ENCODE results near the gene PITX2.

PITX2 gene

DNA sequence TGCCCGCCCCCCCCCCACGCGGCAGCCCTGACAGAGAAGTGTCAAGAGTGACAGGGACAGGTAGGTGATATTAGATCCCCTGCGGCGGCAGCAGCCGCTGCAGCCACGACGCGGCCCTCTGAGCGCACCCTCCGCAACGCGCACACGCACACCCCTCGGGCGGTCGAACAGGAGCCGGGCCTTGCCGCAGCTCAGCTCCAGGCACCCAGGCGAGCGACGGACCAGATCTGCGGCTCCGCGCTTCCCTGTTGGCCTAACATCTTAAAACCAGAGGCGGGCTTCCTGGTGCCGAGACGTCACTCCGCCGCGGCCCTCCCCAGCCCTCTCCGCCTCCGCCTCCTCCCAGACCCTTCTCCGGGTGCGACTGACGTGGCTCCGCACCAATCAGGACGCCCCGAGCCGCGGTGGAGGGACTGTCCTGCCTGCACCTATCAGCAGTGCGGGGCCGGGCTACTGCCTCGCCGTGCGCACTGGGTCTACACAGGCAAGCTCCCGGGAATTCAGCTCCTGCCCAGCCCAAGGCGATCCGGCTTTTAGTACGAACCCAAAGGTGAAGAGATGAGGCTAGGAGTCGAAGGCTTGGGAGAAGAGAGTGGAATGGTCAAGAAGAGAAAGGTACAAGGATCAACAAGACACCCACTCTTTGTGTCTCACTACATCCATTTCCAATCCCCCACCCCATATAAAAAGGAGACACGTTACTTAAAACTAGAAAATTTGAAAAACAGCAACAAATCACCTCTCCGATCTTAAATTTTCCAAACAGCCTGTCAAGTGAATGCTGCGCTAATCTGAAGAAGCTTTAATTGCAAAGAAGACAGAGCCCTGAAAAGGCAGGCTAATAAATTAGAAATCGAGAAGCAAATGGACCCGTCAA, at the start of gene PITX2:
Gene PITX2, minus strand, starts transcription at position 237 of the 877 bp plus-strand sequence. CDS start 617 bp downstream, outside the sequence.
- in situ Hi-C loops (cut with HindIII; ENCODE audit: low sequenced_read_pairs), result no loop called here

DNA sequence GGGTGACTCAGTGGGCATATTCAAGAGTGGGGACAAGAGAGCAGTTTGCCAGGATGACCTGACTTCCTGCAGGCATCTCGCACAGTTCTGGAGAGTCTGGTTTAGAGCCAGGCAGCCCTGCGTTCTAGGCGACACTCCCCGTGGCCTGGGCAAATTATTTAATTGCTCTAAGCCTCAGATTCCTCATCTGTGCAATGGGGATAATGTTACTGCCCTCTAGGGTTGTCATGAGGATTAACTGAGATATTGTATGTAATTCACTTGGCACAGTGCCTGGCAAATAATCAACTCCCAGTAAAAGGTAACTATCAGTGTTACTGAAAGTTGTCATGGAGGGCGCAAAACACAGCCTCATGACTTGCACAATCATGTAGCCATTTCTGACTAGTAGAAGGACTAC, 48.8 kb upstream of the PITX2 start:
- in situ Hi-C loops (cut with HindIII; ENCODE audit: low sequenced_read_pairs), result no loop called here

DNA sequence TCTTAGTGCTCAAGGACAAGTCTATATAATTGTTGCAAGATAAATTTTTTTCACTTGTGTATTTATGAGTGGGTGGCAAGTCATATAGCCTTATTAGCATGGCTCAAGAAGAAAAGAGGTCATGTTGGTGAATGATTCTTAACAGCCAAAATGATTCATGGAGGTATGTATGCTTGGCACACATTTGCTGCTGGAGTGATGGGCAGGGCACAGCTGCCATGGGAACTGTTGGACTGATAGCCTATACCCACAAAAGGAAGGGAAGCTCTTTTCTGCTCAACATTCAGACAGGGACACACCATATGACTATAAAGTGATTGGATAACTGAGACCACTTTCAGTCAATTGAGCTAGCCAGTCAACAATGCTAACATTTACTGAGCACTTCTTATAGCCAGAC, 46.8 kb upstream of the PITX2 start:
- in situ Hi-C loops (cut with HindIII; ENCODE audit: low sequenced_read_pairs), result no loop called here

DNA sequence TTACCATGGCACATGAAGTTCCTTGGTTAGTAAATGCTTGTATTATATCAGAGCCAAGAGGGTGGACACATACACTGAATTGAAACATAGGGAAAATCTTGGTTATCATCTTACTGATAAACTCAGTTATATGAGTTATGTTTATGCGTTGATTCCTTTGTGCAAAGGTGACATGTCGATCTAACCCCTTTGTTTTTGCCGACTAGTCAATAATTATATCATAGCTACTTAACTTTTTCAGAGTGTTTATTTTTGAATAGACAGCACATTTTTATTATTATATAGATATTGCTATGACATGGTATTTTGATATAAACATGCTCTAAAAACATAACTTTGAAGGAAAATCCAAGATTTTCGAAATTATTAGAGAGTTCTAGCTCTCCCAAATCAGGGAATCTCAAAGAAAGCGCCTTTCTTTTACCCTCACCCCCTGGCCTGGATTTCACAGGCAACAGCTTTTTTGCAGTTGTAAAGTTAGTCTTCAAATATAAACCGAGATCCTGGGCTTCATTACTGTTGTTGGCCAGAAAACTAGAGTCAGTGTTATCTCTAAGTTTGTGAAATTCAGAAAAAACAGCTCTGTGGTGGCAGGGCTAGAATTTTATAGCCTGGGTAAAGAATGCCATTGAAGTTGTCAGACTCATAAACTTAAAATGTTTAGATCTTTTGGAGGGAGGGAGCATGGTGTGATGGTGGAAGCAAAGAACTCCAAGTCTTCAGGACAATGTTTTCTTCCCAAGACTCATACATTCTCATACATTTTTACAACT, 45.8 kb upstream of the PITX2 start:
- in situ Hi-C loops (cut with HindIII; ENCODE audit: low sequenced_read_pairs), result no loop called here

DNA sequence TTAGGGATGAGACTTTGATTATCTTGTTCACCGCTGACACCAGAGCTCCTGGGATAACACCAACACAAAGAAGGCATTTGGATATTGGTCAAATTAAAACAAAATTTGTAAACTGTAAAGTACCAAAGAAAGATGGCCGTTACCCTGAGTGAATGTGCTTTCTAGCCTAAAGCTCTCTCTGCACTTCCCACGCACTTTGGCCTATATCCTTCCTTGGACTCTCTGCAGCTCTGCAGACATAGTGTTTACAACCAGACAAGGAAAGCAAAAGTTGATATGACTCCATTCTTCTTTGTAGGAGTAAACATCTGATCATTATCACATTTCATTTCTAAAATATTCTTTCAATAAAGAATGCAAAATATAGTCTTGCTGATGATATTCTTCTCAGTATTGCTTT, 44.8 kb upstream of the PITX2 start:
- in situ Hi-C loops (cut with HindIII; ENCODE audit: low sequenced_read_pairs), result no loop called here

DNA sequence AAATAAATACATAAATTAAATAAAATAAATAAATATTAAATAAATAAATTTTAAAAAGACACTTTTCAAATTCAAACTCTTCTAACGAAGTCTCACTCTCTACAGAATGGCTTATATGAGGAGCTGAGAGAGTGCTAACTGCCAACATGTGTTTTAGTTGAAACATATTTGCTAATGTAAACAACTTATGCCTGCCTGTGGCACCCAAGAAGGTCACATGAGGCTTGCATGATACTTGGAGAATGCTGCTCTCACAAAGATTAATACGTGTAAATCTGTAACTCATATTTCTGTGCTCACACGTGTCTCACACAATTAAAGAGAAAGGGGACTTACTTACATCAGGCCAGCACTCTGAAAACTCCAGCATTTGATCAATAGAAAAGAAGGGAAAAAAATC, 43.2 kb upstream of the PITX2 start:
- in situ Hi-C loops (cut with HindIII; ENCODE audit: low sequenced_read_pairs), result no loop called here

DNA sequence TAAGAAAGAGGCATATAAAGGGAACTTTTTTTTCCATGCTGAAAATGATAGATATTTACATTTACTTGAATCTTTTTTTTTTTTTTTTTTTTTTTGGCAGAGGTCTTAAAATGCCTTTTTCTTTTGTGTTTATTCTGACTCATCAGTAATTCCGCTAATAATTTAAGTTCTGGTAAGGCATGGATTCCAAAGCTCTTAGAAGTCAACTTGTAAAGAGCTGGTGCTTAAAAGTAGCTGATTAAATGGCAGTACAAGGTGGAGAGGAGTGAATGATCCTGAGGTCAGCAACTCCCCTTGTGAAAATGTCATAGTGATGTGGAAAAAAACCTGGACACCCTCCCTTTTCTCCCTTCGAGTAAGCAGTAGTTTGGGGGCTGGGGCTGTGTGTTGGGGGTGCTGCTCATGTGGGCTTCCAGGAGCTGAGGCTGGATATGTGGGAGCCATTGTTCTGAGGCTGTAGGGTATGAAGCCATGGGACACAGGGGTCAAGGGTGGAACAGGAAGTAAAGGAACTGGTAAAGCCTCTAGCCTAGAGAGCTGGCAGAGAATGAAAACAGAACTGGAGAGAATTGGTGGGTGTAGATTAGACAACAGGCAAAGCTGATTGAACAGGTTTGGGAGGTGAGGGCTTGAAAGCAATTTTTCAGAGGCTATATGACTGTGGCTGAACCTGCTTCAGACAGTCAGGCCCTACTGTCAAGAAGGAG, 41.0 kb upstream of the PITX2 start:
- in situ Hi-C loops (cut with HindIII; ENCODE audit: low sequenced_read_pairs), result loop anchor here (5.0 kb wide), 1 partner anchor 38 kb away; no protein-coding TSS in a partner anchor

DNA sequence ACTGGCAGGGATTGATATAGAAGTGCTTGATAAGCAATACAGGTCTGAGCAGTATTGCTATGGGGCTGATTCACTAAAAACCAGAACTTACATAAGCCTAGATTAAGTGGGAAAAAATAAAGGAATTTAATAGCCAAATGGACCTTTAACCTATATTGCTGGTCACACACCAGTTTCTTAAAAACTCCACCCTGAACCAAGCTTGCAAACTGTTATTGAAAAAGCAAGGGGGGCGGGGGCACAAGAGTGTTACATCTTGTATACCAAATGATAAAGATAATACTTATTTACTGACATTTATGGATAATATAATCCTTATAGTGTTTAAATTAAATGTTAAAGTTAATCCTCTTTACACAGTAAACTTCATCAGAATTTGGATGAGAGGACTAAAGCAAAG, 40.3 kb upstream of the PITX2 start:
- in situ Hi-C loops (cut with HindIII; ENCODE audit: low sequenced_read_pairs), result loop anchor here (5.0 kb wide), 1 partner anchor 39 kb away; no protein-coding TSS in a partner anchor

DNA sequence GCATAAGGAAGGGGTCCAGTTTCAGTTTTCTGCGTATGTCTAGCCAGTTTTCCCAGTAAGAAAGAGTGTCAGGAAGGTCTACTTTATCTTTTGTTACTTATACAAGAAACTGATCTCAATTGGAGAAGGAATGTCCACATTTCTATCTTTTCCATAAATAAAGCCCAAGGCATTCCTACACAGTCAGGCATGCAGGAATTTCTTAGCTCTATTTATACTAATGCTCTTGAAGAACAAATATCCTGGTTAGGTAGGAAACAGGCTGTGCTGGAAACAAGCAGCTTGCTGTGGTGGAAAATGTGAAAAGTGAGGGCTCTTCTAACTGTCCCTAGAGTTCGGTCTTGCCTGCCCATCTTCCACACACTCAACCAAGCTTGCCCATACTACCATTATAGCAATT, 37.9 kb upstream of the PITX2 start:
- in situ Hi-C loops (cut with HindIII; ENCODE audit: low sequenced_read_pairs), result loop anchor here (5.0 kb wide), 1 partner anchor 42 kb away; no protein-coding TSS in a partner anchor

DNA sequence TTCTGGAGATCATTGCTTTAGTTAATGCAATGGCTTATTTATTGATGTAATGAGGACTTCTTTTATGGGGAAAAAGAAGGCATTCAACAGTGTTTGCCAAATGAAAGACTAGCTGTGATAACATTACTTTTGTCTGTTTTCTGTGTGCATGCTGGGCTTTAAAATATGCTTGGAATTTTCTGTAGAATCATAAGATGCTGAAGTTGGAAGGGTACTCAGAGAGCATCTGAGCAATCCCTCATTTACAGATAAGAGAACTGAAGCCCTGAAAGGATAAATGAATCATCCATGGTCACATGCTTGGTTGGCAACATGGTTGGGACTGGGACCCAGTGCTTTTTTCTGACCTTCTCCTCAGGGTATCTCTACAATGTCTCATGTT, 31.4 kb upstream of the PITX2 start:
- in situ Hi-C loops (cut with HindIII; ENCODE audit: low sequenced_read_pairs), result no loop called here

DNA sequence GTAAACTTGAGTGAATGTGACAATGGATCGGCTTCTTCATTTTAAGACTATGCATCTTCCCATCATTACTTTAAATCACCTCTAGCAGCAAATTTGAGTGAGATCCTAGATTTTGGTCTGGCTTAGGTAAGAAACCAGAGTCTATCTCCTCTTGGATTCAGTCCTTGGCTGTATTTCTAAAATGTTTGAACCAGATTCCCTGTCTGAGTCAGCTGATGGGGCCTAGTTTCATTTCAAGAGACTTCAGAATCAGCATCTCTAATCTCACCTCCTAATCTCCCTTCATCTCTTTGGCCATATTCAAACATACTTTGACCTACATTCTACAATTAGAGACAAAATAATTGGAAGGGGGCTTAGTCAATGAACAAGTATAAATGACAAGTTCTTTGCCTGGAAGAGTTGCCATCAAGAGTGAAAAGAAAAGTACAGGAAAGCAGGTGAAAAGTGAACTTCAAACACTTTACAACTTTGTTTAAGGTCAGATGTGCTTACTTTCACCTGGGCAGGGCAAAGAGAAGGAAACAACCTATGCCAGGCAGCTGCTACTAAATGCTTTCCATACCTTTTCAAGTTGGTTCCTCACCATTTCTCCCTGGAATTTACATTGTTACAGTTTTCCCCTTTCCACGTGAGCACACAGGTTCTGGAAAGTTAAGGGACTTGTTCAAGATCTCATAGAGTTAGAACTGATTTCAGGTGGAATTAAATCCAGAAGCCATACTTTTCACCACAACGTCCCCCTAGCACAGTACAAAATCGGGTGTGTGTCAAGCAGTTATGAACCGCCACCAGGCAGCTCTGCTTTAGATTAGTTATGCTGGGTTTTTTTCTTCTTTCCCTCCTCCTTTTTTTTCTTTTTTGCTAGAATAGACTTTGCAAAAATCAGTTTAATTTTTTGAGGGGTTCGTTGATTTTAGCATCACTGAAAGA, 30.7 kb upstream of the PITX2 start:
- in situ Hi-C loops (cut with HindIII; ENCODE audit: low sequenced_read_pairs), result no loop called here

DNA sequence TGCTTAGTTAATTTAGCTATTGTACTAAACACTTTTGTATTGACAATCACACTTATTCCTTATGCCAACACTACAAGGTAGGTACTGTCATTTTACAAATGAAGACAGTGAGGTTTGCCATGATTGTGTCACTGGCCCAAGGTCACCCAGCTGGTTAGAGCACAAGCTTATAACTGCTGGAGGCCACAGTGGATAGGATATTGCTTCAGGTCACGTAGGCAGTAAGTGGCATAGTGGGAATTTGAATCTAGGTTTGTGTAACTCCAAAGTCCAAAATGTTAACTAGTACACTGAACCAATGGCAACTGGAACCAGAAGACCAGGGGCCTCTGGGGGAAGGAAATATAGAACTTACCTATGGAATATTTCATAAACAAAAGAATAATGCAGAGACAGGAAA, 21.1 kb upstream of the PITX2 start:
- in situ Hi-C loops (cut with HindIII; ENCODE audit: low sequenced_read_pairs), result no loop called here

DNA sequence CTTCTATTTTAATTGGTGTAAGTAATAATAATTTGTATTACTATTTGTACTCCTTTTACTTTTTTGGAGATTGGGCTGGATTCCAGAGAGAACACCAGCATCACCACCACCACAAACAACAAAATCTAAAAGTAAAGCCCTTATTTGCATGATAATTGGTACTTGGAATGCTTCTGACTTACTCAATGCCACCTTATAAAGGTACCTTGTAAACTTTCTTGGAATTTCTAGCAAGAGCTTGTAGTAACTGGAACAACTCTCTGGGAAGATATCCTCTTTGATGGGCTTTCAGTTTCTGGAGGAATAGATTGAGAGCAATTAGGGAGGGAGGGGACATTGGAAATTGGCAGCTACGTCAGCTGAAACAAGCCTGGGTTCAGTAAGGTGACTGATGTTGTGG, 20.2 kb upstream of the PITX2 start:
- in situ Hi-C loops (cut with HindIII; ENCODE audit: low sequenced_read_pairs), result no loop called here

DNA sequence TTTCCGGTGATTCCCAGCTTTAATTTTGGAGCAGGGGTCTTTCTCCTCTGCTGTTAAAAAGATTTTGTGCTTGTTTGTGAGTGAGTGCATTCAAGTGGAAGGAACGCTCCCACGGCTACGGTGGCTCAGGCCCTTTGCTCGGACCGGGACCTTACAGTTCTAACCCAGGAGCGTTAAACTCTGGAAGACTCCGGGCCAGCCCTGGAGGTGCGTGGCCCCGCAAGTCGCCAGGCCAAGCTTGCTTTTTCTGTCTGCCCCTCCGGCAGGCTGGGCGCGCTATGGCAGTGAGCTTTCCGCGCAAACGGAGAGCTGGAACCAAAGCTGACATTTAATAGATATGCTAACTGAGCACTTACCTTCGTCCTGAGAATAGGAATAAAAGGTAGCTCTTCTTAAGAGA, 18.3 kb upstream of the PITX2 start:
- in situ Hi-C loops (cut with HindIII; ENCODE audit: low sequenced_read_pairs), result no loop called here

DNA sequence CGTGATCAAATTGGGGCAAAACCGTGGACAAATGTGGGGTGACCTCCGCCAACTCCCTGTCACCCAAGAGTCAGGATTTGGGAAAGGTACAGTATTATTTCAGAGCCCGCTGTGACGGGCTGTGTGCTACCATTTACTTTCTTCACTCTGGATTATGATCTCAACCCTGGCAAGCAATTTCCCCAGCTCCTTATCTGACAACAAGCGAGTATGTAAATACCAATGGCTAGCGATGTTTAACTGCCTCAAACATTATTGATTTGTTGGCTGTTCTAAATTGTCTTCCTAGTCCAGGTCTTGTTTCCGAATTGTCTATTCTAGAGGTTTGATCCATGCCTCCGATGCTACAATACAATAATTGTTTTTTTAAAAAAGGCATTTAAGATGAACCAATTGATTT, 17.7 kb upstream of the PITX2 start:
- in situ Hi-C loops (cut with HindIII; ENCODE audit: low sequenced_read_pairs), result no loop called here

DNA sequence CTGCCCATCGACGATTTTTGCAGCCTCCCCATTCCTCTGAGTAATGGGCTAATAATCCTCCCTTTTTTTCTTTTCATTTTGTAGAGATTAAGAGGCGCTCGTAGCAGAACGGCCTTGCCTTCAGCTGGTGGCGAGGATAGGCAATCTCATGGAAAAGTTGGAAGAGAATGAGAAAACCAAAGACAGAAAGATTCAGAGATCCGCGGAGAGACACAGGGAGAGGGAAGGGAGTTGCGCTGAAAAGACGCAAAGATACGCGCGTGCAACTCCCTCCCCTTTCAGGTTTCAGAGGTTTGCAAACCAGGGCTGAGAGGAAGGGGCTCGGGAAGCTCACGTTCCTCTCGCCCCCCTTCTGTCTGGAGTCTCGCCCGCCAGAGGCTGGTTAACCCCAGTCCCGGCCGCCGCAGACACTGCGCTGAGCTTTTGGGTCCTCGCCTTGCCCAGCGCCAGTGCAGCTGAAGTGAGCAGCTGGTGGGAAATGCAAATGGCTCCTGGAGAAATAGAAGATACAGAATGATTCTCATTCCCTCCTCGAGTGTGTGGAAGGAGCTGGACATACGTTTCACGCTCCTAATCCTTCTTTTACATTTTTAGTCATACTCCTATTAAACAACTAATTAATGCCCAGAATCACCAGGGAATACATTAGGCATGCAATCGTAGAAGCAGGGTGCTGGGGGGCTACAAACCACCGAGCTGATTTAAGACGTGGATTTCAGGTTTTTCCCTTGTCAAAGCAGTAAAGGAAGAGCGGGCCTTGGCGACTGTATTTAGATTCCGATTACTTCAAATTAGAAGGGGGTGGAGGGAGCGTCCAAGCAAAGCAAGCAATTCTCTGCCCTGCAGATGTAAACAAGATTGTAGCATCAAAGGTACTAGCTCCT, 16.6 kb upstream of the PITX2 start:
- in situ Hi-C loops (cut with HindIII; ENCODE audit: low sequenced_read_pairs), result no loop called here

DNA sequence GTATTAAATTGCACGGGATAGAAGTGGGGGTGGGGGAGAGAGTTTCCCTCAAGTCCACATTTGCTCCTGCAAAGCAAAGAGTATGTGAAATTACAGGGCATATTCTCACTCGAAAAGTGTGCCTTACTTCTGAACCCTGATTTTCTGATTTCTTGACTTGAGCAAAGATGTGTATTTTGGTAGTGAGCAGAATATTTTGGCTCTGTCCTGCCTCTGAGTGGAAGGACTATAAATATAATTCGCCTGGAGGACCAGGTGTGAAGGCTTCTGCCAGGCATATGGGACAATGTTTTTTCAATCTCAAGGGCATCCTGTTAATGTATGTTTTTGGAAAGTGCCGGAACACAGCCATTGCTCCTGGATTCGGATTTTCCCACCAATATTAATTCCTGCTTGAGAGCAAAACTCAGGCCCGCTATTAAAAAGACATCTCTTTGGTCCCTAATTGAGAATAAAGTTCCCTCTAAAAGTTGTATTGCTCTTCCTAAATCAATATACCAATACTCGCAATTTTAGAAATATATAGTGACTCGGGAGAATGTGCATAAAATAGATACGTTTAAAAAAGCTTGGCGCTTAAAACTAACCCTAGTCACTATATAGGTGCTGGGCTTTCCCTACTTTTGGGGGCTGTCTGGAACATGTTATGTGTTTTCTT, 15.3 kb upstream of the PITX2 start:
- in situ Hi-C loops (cut with HindIII; ENCODE audit: low sequenced_read_pairs), result no loop called here

DNA sequence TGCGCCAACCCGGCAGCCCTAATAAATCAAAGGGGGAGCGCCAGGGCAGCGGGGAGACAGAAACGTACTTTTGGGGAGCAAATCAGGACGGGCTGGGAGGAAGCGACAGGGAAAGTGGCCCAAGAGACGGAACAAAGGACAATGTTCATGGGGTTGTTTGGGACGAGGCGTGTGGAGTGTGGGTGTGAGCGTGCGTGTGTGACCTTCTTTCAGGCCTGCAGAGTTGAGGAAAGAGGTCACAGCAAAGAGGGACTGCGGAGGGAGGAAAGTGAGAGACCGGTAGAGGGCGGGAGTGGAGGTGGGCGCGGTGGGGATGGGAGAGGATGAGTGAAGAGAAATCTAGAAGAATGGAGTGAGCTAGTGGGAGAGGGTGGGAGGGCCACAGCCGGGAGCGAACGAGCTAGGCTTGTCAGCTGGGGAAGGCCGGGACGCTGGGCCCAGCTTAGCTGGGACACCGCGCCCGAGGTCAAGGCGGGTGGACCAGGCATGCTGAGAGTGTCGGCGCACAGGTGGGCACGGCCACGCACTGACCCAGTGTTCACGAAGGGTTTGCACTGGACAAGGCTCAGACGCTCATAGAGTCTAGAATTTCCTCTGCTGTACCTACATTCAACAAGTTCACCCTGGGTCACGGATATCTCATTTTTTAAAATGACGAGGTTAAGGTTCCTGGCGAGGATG, 14.7 kb upstream of the PITX2 start:
- in situ Hi-C loops (cut with HindIII; ENCODE audit: low sequenced_read_pairs), result no loop called here
